NCI-H1417 treated with DMSO at 0.1 percent for 48 hours (cell line): ENCODE results near the gene ZBTB3.
"Not testable (repeated sequence)": the region's sequence is repeated elsewhere in the genome, so short reads cannot be mapped to it uniquely, and the experiment has no call there.

Experiments used
- DNase-seq: peaks from one replicate; lab custom pipeline; 2025; lab: John Stamatoyannopoulos, UW

ZBTB3 gene

DNA sequence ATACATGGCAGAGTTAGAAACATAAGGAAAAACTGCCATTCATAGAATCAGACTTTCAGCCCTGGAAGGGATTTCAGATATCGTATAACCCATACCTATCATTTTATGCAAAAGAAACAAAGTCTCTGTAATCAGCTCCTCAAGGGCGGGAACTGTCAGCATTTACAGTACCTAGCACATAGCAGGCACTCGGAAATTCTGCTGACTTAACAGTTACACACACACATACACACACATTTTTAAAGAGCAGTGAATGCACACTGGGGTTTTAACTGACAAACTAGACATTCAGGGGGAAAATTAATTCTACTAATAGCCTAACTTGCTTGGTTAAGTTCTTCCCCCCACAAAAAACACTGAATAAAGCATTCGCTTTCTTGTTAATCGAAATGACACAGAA is 37.8 kb downstream of the ZBTB3 start:
- no peak for DNase-seq

DNA sequence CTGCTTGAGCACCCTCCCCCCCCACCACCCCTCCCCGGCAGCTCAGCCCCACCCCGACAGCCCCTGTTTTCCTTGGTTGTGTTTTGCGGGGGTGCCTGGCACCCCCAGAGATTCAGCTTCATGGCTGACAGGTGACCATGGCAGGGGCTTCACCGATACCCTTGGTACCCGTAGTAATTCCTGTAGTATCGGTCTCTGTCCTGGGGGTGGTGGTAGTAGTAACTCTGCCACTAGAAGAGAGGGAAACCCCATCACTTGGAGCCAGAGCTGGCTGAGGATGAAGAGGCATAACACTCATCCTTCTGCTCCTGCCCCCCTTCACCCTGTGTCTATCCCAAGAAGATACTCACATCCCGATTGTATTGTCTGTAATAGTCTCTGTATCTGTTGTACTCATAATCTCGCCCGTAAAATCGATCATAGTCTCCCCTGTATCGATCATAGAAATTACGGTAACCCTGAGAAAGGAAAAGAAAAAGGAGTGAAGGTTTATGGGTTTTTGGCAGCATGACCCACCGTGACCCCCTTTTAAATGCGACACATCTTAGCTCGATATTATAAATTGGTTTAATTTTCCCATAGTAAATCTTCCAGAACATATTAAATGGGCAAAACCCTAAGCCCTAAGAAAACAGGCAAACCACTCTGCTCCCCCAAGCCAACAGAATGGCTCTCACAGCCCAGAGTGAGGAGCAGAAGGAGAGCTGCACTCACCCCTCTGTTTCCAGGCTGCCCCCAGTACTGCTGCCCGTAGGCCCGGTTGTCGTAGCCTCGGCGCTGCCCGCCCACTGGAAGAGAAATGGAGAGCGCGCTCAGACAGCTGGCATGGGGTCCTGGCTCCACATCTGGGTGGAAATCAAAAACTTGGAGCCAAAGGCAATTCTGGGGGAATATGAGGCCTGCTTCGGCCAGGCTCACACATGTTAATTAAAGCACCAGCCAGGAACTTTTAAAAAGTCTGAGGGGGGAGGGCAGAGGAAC is 38.5 kb downstream of the ZBTB3 start:
- DNase-seq: no peak

DNA sequence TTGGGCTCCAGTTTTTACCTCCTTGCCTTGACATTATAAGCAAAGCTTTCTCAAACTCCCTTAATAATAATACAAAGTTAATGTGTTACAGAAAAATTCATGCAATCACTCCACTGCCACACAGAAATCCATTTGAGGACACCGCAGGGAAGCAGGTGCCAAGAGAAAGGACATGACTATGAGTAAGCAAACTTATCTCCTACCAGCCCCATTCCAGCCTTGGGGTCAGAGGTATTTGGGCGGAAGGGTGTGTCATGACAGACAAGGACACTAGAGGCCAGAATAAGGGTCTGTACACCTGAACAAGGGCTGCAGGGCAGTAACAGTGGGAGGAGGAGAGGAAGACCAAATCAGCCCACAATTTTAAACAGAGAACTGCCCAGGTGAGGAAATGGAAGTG is 40.6 kb downstream of the ZBTB3 start:
- DNase-seq: no peak

DNA sequence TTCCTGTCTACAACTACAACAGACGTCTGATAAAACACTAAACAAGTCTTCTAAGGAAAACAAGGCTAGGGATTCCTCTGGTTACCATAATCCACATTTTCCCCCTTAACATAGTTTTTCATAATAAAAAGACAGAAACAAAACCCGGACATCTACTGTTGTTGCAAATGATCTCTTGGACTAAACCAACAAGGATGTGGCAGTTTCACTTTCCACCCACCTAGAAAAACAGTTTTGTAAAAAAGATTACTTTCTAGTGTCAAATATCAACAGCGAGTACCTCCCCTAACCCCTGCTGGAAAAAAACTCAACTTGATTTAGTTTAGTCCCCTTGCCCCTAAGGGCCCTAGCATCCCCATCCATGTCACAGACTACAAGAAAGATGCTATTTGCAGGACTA is 41.1 kb downstream of the ZBTB3 start:
- DNase-seq: no peak

DNA sequence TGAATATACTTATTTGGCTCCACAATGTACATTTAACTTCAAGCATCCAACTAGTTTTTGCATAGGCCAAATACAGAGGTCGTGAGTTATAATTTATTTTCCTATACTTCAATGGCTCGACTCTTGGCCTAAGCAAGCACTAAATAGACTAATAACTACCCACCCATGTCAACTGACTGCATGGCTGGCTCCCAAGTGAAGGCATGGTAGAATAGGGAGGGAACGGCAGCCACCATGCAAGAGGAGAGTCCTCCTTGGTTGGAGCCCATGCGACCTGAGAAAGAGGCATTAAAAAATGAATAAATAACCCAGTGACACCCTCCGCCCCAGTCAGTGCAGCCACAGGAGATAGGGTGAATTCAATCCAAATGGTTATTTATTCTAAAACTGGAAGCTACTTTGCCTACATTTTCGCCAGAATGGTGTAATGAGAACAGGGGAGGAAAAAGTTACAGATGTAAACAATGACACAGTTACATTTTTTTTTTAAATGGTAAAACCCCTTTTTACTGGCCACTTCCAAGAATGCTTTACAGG is 41.6 kb downstream of the ZBTB3 start:
- no peak for DNase-seq

DNA sequence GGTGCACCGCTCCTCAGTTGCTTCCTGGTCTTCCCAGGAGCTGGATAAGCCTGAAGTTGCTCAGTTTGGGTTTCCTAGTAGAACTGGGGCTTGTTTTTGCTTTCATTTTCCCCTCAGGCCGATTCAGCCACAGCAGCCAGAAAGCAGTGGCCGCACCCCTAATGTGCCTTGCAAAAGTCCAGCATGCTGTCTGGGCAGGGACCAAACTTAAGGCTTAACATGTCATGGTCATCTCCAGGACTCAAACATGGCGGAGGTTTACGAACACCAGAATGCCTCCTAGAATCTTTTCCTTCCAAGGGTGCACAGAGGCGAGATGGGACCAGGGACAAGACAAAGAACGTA is 44.0 kb downstream of the ZBTB3 start:
- no peak for DNase-seq

DNA sequence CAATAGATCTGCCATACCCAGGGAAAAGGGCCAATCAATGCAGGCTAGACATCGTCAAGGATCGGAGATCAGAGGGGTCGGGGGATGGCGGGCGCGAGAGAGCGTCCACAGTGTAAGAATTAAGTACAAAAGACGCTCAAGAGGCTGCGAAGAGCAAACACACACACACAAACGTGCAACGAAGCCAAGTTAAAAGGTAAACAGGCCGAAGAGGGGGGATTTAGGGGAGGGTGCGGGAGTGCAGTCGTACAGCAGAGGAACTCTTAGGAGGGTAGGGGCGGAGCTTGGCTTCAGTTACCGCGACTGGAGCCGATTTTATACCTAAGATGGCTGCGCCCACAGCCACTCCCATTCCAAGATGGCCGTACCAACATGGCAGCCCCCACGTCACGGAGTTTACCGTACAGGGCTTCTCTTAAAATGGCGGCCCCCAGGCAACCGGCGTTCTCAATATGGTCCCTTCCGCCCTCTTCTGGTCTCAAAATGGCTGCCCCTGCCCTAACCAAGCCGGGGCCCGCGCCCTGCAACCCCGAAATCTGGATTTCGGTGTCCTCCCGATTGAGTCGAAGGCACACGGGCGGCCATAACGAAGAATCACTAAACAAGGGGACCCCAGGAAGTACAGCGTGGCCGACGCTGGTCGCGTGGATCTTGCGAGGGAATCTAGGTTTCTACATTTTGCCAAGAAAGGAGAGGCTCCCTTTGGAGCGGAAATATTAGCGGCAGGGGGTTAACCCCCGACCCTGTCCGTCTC is 44.5 kb downstream of the ZBTB3 start:
- peak; percentile 94 for DNase-seq

DNA sequence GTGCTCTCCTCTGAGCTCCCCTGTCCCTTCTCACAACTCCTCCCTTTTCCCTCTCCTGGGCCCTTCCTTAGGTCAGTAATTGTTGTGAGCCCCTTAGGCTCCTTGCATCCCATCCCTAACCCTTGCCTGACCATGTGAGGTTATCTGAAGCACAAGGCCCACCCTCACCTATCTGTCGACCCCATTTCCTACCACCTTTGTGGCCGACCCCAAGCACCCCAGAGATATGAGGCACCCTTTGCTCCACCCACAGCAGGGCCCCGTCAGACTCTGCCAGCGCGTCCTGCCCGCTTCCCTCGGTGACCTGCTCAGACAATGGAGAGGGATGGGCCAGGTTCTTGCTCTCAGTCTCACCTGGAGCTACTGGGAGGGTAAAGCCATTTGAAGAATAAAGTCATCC is 45.2 kb downstream of the ZBTB3 start:
- DNase-seq: peak; percentile 52

DNA sequence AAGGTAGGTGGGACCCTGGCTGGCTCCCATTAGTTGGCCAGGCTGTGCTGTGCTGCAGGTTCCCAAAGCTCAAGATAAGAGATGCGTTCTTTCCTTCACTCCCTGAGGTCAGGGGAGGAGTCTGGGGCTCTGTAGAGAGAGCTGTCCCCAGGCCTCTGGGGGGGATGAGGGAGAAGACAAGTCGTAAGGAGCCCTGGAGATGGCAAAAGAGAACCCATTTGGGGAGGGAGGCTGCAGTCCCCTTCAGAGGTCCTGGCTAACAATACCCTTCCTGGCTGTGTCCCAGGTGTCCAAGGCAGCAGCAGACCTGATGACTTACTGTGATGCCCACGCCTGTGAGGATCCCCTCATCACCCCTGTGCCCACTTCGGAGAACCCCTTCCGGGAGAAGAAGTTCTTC is 45.6 kb downstream of the ZBTB3 start:
- DNase-seq: no peak

DNA sequence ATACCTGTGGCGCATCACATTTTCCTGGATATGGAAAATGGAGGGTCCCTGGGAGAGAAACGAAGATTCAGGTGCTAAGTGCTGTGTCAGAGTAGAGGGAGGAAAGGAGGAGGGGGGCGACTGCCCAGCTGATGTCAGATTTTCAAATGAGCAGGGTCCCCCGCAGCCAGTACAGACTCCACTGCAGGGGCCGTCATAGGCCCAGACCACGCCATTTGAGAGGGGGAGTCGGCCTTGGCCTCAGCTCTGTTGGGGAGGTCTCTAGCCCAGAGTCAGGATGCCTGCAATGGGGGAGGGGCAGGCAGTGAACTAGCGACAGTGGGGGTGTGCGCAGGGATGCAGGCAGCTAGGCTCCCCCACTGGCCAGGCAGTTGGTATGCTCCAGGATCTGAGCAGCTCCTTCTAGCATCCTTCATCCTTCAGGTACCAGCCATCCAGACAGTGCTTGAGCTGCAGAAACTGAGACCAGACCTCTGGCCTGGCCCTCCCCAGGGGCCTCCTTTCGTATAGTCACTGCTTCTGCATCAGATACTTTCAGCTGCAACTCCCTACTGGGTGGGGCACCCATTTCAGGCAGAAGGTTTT is 46.6 kb downstream of the ZBTB3 start, which contains the start of the genes BSCL2 and GNG3:
BSCL2 (minus strand) TSS at position 148 of the 585 bp plus-strand sequence. CDS start 229 bp downstream, outside the sequence.
GNG3 (plus strand) TSS at position 400 of the 585 bp plus-strand sequence. CDS start 620 bp downstream, outside the sequence.
- no peak for DNase-seq

DNA sequence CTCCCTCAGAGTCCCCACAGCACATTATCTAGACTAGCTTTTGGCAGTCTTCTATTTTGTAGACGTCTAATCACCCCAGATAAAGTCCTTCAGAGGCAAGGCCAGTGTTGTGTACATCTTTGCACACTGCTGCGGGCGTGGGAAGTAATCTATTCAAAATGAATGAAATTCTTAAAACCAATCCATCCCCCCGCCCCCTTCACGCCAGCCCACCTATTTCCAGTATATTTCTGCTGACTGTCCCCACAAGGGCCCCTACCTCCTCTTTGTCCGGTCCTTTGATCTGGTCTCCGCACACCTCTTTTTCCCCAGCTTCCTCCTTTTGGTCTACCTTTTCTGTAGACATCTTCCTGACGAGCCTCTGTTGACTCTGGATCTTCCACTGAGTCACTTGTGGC is 47.1 kb downstream of the ZBTB3 start:
- no peak for DNase-seq

DNA sequence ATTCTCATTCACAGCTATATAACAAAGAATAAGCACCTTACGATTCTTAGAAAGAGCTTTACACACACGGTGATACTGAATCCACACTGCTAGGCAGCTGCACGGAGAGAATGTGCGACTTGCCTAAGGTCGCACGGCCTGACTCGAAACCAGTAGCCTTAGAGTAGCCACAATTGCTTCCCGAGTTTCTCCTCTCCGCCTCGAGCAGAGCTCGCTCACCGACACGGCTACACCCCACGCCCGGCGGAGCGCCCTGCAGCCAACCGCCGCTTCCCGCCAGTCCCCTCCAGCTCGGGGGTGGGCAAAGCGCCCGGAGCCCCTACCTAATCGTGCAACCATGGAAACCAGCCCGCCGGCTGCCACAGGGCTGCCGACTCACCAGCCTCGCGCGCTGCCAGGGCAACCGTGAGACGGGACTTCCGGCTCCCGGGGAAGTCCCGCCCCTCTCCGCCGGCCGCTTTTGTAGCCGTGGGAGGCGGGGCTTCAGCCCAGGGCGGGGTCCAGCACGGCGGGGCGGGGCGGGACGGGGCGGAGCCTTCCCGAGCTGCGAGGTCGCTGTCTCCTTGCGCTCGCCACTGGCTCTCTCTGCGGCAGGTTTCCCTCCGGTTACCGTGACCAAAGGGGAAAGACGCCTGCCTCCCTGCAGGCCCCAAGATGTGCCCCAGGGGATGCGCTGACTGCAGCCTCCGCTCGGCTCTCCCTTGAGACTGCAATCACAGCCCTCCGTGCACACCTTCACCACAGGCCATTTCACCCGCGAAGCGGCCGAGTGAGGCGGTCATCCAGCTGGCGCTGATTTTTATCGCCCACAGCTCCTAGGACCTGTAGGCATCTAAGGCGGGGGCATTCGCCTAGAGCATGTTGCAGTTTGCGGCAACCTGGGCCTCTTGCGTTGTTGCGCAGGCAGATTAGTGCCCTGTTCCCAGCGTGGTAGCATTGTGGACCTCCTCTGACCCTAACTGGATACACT is 47.8 kb downstream of the ZBTB3 start:
- peak; percentile 88 for DNase-seq

DNA sequence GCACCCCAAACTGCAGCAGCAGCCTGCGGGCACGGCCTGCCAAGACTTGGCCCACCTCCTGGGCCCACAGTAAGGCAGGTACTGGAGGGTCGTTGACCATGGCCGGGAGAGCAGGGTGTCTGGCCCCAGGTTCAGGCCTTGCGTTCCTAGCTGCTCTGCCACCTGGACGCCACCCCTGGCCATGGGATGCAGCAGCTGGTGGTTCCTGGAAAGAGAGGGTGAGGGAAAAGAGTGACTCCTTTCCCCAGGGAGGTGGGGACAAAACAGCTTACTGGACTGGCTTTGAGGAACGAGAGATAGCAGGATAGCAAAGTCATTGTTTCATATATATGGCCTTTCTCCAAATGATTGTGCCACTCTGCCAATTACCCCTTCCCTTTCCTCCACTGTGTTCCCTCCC is 48.5 kb downstream of the ZBTB3 start:
- DNase-seq: no peak

DNA sequence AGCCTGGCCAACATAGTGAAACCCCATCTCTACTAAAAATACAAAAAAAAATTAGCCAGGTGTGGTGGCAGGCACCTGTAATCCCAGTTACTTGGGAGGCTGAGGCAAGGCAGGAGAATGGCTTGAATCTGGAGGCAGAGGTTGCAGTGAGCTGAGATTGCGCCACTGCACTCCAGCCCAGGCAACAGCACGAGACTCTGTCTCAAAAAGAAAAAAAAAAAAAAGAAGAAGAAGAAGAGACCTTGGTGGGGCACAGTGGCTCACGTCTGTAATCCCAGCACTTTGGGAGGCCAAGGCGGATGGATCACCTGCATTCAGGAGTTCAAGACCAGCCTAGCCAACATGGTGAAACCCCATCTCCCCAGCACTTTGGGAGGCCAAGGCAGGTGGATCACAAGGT is 50.0 kb downstream of the ZBTB3 start:
- not testable (repeated sequence) for DNase-seq

DNA sequence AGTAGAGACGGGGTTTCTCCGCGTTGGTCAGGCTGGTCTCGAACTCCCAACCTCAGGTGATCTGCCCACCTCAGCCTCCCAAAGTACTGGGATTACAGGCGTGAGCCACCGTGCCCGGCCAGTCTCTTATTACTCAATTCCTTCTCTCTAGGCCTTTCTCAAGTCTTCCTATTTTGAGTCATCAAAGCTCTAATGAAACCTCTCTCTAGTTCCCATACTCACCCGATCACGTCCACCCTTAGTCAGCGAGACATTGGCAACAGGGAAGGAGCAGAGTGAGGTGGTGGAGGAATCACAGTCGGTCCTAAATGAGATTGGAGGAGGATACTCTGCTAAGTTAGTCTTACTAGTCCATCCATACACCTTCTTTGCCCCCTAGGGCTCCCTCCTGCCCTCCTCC is 51.7 kb downstream of the ZBTB3 start:
- DNase-seq: no peak
